ELF-1 (cell line): ENCODE data around the gene TRIP11.
A peak's percentile ranks its signal among the peaks of the same experiment; 100 is the strongest.
"Not testable (repeated sequence)": the region's sequence is repeated elsewhere in the genome, so short reads cannot be mapped to it uniquely, and the experiment has no call there.

ENCODE experiments used
- DNase-seq: peaks from one replicate; pipeline ENCODE4 v3.0.0-alpha.2; 2016; ENCODE audit warnings: low read depth, low spot score

TRIP11 gene

GRCh38 chr14:92039719-92040430, at the start of gene TRIP11:
TRIP11 (minus strand) TSS chr14:92040059; CDS start chr14:92039685, 374 bp downstream.
- peak; percentile 93 for DNase-seq

- DNase-seq: no peak
Measured at GRCh38 chr14:92088494-92088893, 48.6 kb upstream of the TRIP11 start.

- DNase-seq: no peak
Measured at GRCh38 chr14:92074555-92074954, 34.7 kb upstream of the TRIP11 start.

- no peak for DNase-seq
Measured at GRCh38 chr14:92058006-92058917, 18.4 kb upstream of the TRIP11 start.

GRCh38 chr14:92049781-92050180, 9.9 kb upstream of the TRIP11 start:
- no peak for DNase-seq

GRCh38 chr14:92049221-92049620, 9.4 kb upstream of the TRIP11 start:
- not testable (repeated sequence) for DNase-seq

- not testable (repeated sequence) for DNase-seq
Measured at GRCh38 chr14:92045904-92046303, 6.0 kb upstream of the TRIP11 start.

GRCh38 chr14:92041766-92042165, 1.9 kb upstream of the TRIP11 start:
- not testable (repeated sequence) for DNase-seq

- DNase-seq: no peak
Measured at GRCh38 chr14:92041203-92041602, 1.3 kb upstream of the TRIP11 start.

GRCh38 chr14:92040431-92041051, 682 bp upstream of the TRIP11 start:
- peak; percentile 26 for DNase-seq

- DNase-seq: peak; percentile 96
Measured at GRCh38 chr14:92039063-92039718, 668 bp downstream of the TRIP11 start.

- DNase-seq: no peak
Measured at GRCh38 chr14:92037989-92038388, 1.9 kb downstream of the TRIP11 start.

- no peak for DNase-seq
Measured at GRCh38 chr14:92035890-92036289, 4.0 kb downstream of the TRIP11 start.

- no peak for DNase-seq
Measured at GRCh38 chr14:92033906-92034687, 5.8 kb downstream of the TRIP11 start.

GRCh38 chr14:92033433-92033832, 6.4 kb downstream of the TRIP11 start:
- DNase-seq: no peak

- DNase-seq: no peak
Measured at GRCh38 chr14:92026548-92027190, 13.2 kb downstream of the TRIP11 start.

- no peak for DNase-seq
Measured at GRCh38 chr14:92022036-92022435, 17.8 kb downstream of the TRIP11 start.

GRCh38 chr14:92021523-92021922, 18.3 kb downstream of the TRIP11 start:
- DNase-seq: no peak

GRCh38 chr14:92014040-92014439, 25.8 kb downstream of the TRIP11 start:
- DNase-seq: no peak

GRCh38 chr14:92012121-92012748, 27.6 kb downstream of the TRIP11 start:
- DNase-seq: no peak
